ENCODE results near the gene FBXL2. TPM values are rescaled to one million over a fixed set of nuclear protein-coding genes. Genes with fewer than 3 reads are reported as not detected.

FBXL2 gene
- total RNA-seq, 3 donors from 2014 or later = 7.7 to 24.9 (median 19.7) TPM

- H3K27me3 ChIP-seq = no peaks in the 10 kb centered on the region
- TF ChIP-seq CTCF (IDR thresholded peaks at IDR 0.05) (no peak), POLR2A (IDR thresholded peaks at IDR 0.05) (no peak), POLR2AphosphoS5 (IDR thresholded peaks at IDR 0.05) (no peak)
- no peak for DNase-seq (ENCODE audit: low spot score in 2 of 2)
- H3K27ac ChIP-seq = no peak overlapping the region
- no peaks in the 10 kb centered on the region for H3K4me1 ChIP-seq
- H3K4me3 ChIP-seq = no peak overlapping the region
- intact Hi-C loops (cut with DNase I; ENCODE audit: low total_unique reads) = no loop called here
- no peaks in the 10 kb centered on the region for H3K36me3 ChIP-seq
- peaks cover 7 to 25% of the 10 kb centered on the region in 2 donors for H3K9me3 ChIP-seq
These were observed 35.1 kb downstream of the FBXL2 start for GRCh38 chr3:33312361-33312760.

DNA sequence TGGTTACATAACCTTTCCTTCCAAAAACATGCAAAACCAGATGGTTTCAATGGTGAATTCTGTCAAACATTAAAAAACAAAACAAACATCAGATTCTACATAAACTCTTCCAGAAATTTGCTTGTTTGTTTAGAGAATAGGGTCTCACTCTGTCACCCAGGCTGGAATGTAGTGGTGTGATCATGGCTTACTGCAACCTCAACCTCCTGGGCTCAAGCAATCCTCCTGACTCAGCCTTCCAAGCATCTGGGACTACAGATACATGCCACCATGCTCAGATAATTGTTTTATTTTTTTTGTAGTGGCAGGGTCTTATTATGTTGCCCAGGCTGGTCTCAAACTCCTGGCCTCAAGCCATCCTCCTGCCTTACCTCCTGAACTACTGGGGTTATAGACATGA lies 36.1 kb downstream of the FBXL2 start:
- DNase-seq (ENCODE audit: low spot score in 2 of 2) = no peak
- Histone ChIP-seq H3K27ac (no peak overlapping the region), H3K27me3 (no peaks in the 10 kb centered on the region), H3K9me3 (peaks cover 7 to 25% of the 10 kb centered on the region in 2 donors), H3K4me3 (no peak overlapping the region), H3K36me3 (no peaks in the 10 kb centered on the region), H3K4me1 (no peaks in the 10 kb centered on the region)
- intact Hi-C loops (cut with DNase I; ENCODE audit: low total_unique reads) = no loop called here
- TF ChIP-seq POLR2AphosphoS5 (IDR thresholded peaks at IDR 0.05) (no peak), CTCF (IDR thresholded peaks at IDR 0.05) (no peak), POLR2A (IDR thresholded peaks at IDR 0.05) (no peak)

GRCh38 chr3:33314993-33315392 lies 37.8 kb downstream of the FBXL2 start:
- Histone ChIP-seq H3K4me1 (no peaks in the 10 kb centered on the region), H3K27ac (no peak overlapping the region), H3K36me3 (no peaks in the 10 kb centered on the region), H3K9me3 (peaks cover 7 to 15% of the 10 kb centered on the region in 2 donors), H3K27me3 (no peaks in the 10 kb centered on the region), H3K4me3 (no peak overlapping the region)
- intact Hi-C loops (cut with DNase I; ENCODE audit: low total_unique reads) = no loop called here
- DNase-seq (ENCODE audit: low spot score in 2 of 2) = no peak
- TF ChIP-seq POLR2A (IDR thresholded peaks at IDR 0.05) (no peak), POLR2AphosphoS5 (IDR thresholded peaks at IDR 0.05) (no peak), CTCF (IDR thresholded peaks at IDR 0.05) (no peak)

DNA sequence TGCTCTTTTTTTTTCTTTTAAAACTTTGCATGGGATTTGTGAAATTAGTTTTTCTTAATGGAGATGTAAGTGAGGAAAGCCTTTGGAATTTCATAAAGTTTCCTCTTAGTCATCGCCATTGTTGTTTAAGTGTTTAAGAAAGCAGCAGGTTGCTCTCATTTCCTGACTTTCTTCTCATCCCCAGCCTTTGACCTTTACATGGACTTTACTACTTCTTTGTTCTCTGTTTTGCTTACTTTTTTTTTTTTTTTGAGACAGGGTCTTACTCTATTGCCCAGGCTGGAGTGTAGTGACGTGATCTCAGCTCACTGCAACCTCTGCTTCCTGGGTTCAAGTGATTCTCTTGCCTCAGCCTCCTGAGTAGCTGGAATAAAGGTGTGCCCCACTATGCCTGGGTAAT lies 38.6 kb downstream of the FBXL2 start:
- no peak overlapping the region for H3K27ac ChIP-seq
- intact Hi-C loops (cut with DNase I; ENCODE audit: low total_unique reads) = no loop called here
- no peaks in the 10 kb centered on the region for H3K4me1 ChIP-seq
- DNase-seq (ENCODE audit: low spot score in 2 of 2) = no peak
- H3K27me3 ChIP-seq = no peaks in the 10 kb centered on the region
- no peak for TF ChIP-seq CTCF (IDR thresholded peaks at IDR 0.05)
- no peak for TF ChIP-seq POLR2AphosphoS5 (IDR thresholded peaks at IDR 0.05)
- TF ChIP-seq POLR2A (IDR thresholded peaks at IDR 0.05) = no peak
- H3K4me3 ChIP-seq = no peak overlapping the region
- peaks cover 4 to 7% of the 10 kb centered on the region in 2 donors for H3K9me3 ChIP-seq
- no peaks in the 10 kb centered on the region for H3K36me3 ChIP-seq

DNA sequence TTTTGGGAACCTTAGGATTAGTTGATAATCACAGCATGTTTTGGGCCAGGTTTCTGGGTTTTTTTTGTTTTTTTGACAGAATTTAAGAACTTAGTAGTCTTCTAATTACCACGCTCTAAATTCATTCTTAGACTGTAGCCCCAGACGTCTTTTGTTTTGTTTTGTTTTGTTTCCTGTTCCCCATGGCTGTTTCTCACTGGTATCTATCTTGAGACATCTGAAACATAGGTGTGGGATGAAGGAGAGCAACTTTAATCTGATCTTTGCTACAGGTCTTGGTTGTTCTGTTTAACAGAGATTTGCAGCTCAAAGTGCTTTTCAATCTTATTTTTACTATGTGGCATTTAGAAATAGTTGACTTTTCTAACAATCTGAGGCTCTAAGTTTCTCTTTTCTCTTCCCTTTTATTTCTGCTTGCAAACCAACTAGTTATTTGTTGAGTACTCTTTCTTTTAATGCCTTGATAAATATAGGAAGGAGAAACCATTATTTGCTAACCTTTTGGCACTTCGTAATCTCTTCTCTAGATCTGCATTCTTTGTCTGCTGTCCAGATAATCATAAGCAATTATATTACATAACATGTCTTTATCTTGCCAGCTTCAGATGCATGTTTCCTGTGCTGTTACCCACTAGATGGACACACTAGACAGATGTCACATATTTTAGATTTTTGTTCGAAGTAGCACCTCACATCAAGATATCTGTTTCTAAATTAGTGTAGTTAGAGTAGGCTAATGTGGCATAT lies 40.9 kb downstream of the FBXL2 start:
- Histone ChIP-seq H3K9me3 (no peaks in the 10 kb centered on the region), H3K27ac (no peak overlapping the region), H3K4me1 (no peaks in the 10 kb centered on the region), H3K27me3 (no peaks in the 10 kb centered on the region), H3K36me3 (no peaks in the 10 kb centered on the region), H3K4me3 (no peak overlapping the region)
- TF ChIP-seq POLR2AphosphoS5 (IDR thresholded peaks at IDR 0.05) = no peak
- TF ChIP-seq CTCF (IDR thresholded peaks at IDR 0.05) = no peak
- no peak for TF ChIP-seq POLR2A (IDR thresholded peaks at IDR 0.05)
- DNase-seq (ENCODE audit: low spot score in 2 of 2) = no peak
- intact Hi-C loops (cut with DNase I; ENCODE audit: low total_unique reads) = no loop called here

All from breast epithelium (tissue), 4 donors.